Kasumi-1 (cell line): ENCODE data around the gene PPIE.
"Not testable (repeated sequence)": the region's sequence is repeated elsewhere in the genome, so short reads cannot be mapped to it uniquely, and the experiment has no call there.

Experiments
- DNase-seq, 2 experiments: peaks; one replicate each; lab custom pipeline; 2025; lab: John Stamatoyannopoulos, UW

Gene PPIE

GRCh38 chr1:39758556-39759435 lies 20.1 kb downstream of the PPIE start:
- no peak for DNase-seq

GRCh38 chr1:39759436-39759726 lies 20.7 kb downstream of the PPIE start:
- no peak for DNase-seq

DNA sequence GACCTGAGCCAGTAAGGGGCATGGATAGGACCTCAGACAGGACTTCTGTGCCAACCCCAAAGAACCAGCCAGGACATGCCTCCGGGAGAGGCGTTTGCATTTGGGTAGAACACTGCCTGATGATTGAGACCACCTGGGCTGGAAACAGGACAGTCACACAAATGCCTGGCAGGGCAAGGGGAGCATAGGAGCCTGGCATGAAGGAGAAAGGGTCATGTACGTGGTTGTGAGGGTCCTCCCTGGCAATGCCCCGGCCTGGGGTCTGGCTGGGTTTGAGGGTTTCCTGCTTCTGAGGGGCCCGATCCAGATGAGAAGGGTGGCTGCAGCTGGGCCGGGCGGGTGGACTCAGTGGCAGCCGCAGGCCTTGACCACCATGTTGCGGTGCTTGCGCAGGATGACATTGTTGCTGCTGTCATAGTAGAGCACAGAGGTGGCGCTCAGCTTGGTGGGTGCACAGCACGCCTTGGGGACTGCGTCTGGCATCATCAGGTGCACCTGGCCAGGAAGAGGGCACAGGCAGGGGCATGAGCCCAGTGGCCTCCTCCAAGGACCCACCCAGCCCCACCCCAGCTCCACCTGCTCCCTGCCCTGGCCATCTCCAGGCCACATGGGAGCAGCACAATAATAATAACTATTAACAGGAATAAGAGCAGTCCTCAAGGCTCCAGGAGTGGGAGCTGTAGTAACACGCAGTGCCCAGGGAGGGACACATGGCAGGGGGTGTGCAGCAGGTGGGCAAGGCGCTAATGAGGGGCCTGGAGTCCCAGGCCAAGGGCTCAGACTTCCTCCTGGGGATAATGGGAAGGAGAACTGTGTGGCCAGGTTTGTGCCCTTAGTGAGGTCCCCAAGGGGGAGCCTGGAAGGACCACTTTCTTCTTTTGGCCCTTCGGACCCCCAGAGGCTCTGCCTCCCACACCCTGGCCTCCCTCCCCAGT lies 21.7 kb downstream of the PPIE start:
- DNase-seq = no peak

DNA sequence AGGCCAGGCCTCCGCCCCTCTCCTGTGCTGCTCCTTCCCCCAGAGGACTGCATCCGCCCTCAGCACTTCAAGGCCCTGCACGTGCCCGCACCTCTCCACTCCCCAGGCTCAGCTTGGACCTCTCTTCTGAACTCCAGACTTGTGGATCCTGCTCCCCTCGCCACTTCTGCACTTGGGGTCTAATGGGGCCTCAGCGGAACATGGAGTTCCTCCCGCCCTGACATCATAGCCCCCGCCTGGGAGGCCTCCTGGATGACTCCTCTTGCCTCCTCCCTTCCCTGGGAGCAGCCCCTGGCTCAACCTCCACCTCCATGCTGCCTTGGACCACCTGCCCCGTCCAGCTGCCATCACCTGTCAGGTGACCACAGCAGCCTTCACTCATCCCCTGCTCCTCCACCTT lies 22.3 kb downstream of the PPIE start:
- DNase-seq = no peak

DNA sequence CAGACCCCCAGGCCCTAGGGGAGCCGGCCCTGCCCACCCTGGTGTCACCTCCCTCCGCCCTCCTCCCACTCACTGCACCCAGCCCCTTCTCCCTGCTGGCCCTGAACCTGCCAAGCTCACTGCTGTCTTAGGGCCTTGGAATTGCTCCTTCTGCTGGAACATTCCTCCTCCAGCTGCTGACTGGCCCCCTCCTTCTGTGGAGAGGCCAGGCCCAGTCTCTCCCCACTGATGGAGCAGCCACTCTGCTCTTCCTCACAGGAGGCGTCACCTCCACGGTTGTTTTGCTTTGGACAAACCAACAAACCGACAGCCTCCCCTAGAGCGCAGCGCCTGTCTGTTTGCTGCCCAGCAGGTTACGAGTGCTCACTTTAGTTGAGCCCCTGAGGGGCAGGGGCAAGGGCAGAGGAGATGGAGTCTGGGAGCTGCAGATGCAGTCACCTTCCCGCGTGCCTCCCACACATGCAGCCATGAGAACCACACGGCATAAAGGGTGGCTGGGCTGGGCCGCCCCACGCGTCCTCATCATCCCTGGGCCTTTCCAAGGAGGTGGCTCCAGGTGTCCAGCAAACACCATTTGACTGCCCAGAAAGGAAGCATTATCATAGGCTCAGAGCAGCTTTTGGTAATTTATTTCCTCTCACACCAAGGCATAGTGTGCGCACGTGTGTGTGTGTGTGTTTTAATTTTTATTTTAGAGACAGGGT lies 23.0 kb downstream of the PPIE start:
- no peak for DNase-seq

- DNase-seq = no peak
Observed at GRCh38 chr1:39762550-39763540, 24.2 kb downstream of the PPIE start.

- not testable (repeated sequence) for DNase-seq
Observed at GRCh38 chr1:39763619-39764374, 25.1 kb downstream of the PPIE start.

DNA sequence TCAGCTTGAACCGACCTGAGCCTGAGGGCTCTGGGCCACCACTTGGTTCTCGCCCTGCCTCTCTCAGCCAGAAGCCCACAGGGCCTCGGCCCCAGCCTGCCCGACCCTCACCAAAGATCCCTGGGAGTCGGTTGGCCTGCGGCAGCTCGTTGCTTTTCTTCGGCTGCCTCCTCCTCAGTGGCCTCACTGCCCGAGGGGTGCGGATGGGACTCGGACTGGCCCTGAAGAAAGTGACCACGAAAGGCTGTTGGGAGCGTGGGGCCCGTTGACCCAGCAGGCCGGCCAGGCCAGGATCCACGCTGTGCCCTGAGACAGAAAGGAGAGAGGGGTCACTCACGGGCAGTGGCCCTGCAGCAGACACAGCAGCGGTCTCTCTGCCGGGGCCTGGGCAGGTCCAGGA lies 25.8 kb downstream of the PPIE start:
- not testable (repeated sequence) for DNase-seq

DNA sequence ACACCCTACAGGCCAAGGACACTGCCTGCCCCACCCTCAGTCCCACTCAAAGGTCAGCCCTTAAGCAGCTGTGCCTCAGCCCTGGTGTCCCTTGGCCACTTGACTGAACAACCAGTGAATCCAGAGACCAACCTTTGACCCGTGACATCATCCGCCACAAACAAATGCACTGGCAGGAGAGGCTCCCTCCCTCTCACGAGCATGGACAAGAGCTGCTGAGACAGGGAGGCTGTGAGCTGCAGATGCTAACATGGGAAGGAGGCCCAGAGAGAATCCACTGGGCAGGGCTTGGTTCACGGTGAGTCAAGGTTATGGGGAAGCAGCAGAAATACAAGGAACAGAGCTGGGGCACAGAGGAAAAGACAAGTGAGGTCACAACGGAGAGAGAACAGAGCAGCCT lies 27.8 kb downstream of the PPIE start:
- DNase-seq = not testable (repeated sequence)

GRCh38 chr1:39769502-39769901 lies 30.8 kb downstream of the PPIE start:
- DNase-seq = not testable (repeated sequence)

DNA sequence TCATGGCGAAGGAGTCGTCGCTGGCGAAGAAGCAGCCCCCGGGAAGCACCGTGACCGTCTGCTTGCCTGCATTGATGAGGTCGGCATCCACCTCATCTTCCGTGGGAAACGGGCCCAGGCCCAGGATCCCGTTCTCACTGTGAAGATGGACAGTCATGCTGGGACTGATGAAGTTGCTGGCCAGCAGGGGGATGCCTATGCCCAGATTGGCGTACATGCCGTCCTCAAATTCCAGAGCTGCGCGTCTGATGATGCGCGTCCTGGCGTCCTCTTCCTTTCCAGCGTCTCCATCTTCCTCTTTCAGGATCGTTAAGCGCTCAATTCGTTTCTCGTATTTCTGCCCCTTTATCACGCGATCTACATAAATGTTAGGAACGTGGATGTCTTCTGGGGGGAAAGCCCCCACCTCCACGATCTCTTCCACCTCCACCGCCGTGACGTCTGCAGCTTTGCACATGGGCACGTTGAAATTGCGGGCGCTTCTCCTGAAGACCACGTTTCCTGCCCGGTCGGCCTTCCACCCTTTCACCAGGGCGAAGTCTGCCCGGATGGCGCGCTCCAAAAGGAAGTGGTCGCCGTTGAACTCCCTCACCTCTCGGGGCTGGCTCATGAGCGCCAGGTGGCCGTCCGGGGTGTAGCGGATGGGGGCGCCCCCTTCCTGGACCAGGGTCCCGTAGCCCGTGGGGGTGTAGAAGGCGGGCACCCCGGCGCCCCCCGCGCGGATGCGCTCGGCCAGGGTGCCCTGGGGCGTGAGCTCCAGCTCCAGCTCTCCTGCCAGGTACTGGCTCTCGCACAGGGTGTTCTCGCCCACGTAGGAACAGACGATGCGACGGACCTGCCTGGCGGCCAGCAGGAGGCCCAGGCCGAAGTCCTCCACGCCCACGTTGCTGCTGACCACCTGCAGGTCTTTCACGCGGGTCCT lies 31.7 kb downstream of the PPIE start:
- not testable (repeated sequence) for DNase-seq

DNA sequence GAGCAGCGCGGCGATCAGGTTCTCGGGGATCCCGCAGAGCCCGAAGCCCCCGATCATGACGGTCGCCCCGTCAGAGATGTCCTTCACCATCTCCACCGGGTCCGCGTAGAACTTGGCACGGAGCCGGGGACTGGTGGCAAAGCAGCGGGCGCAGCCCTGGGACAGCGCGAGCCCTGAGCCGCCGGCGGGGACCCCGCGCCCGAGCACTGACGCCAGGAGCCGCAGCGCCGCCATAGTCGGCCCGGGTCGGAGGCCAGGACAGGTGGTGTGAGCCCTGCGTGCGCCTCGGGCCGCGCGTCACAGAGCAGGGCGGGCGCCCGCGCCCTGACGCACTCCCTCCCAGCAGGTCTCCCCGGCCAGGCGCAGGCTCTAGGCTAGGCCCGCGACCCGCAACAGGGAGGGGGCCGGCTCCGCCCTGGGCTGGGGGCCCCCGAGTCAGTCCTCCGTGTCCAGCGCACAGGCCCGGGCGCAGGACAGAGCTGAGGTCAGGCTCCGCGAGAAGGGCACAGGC lies 32.4 kb downstream of the PPIE start, which contains the start of gene OXCT2:
OXCT2 (minus strand) TSS at position 327 of the 511 bp plus-strand sequence; CDS start at position 234, 93 bp downstream.
- DNase-seq = not testable (repeated sequence)

GRCh38 chr1:39773369-39773979 lies 34.8 kb downstream of the PPIE start:
- DNase-seq = not testable (repeated sequence)

- not testable (repeated sequence) for DNase-seq
Observed at GRCh38 chr1:39775141-39775540, 36.5 kb downstream of the PPIE start.

- not testable (repeated sequence) for DNase-seq
Observed at GRCh38 chr1:39775676-39776399, 37.2 kb downstream of the PPIE start.

DNA sequence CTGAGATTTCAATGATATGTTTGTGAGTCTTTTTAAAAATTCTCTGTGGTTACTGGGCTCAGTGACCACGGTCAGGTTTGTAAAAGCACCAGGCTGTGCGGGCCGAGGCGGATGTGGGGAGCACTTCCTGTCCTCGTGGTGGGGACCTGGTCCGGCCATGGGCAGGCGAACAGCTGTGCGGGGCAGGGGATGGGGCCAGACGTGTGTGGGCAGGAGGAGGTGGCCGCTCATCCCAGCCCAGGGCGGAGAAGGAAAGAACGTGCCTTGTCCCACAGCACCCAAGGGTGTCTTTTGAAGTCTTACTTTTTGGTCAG lies 37.7 kb downstream of the PPIE start:
- DNase-seq = no peak

GRCh38 chr1:39776886-39777285 lies 38.2 kb downstream of the PPIE start:
- DNase-seq = no peak

DNA sequence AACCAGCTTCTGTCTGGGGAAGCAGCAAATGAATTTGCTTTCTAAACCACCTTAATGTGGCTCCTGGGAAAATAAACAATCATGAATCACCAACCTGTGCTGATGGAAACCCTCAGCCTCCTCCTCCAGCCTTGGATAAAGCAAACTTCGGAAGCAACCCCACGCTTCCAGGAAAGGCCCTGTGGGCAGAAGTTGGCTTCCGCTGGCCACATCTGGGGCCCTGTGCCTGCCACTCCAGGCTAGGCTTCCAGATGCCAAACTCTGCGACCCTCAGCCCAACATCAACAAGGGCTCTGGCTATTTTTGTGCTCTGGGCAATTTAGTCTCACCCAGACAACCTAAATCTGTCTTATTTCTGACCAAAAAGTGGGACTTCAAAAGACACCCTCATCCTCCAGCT lies 38.6 kb downstream of the PPIE start:
- DNase-seq = no peak
